ENCODE results near the gene PSAP. TPM values are rescaled to one million over a fixed set of nuclear protein-coding genes. Genes with fewer than 3 reads are reported as not detected.

PSAP gene
- total RNA-seq, 4 donors from 2014 or later = 280 to 623 (median 490) TPM

- H3K4me3 ChIP-seq = no peak overlapping the region
- no peak for DNase-seq
- intact Hi-C loops (cut with DNase I) = no loop called here
- no peaks in the 10 kb centered on the region for H3K27me3 ChIP-seq
- WGBS, 2 donors = 83 to 94% methylated on average over 3 to 4 of the region's 6 CpGs
- no peaks in the 10 kb centered on the region for H3K9me3 ChIP-seq
- no peaks in the 10 kb centered on the region for H3K36me3 ChIP-seq
- peaks cover 0 to 12% (median 0%) of the 10 kb centered on the region in 3 donors for H3K4me1 ChIP-seq
- TF ChIP-seq POLR2A (IDR thresholded peaks at IDR 0.05) = no peak
- no peak for TF ChIP-seq CTCF (IDR thresholded peaks at IDR 0.05)
- no peak overlapping the region for H3K27ac ChIP-seq
Measured at GRCh38 chr10:71782221-71782916, 68.7 kb downstream of the PSAP start.

- WGBS, 2 donors = 85 to 90% methylated on average over 9 of the region's 9 CpGs
- intact Hi-C loops (cut with DNase I) = no loop called here
- Histone ChIP-seq H3K27ac (no peak overlapping the region), H3K27me3 (no peaks in the 10 kb centered on the region), H3K36me3 (no peaks in the 10 kb centered on the region), H3K9me3 (no peaks in the 10 kb centered on the region), H3K4me1 (peaks cover 0 to 17% (median 4%) of the 10 kb centered on the region in 3 donors), H3K4me3 (no peak overlapping the region)
- DNase-seq = no peak
- no peak for TF ChIP-seq CTCF (IDR thresholded peaks at IDR 0.05)
- no peak for TF ChIP-seq POLR2A (IDR thresholded peaks at IDR 0.05)
Measured at GRCh38 chr10:71780719-71781118, 70.3 kb downstream of the PSAP start.

GRCh38 chr10:71780156-71780555 is 70.9 kb downstream of the PSAP start:
- intact Hi-C loops (cut with DNase I) = no loop called here
- TF ChIP-seq CTCF (IDR thresholded peaks at IDR 0.05) = no peak
- TF ChIP-seq POLR2A (IDR thresholded peaks at IDR 0.05) = no peak
- peaks cover 0 to 23% (median 4%) of the 10 kb centered on the region in 3 donors for H3K4me1 ChIP-seq
- H3K27ac ChIP-seq = no peak overlapping the region
- H3K27me3 ChIP-seq = no peaks in the 10 kb centered on the region
- no peak for DNase-seq
- H3K9me3 ChIP-seq = no peaks in the 10 kb centered on the region
- H3K36me3 ChIP-seq = no peaks in the 10 kb centered on the region
- no peak overlapping the region for H3K4me3 ChIP-seq
- WGBS, 2 donors = 83 to 84% methylated on average over 7 of the region's 7 CpGs

- TF ChIP-seq POLR2A (IDR thresholded peaks at IDR 0.05) (no peak), CTCF (IDR thresholded peaks at IDR 0.05) (no peak)
- DNase-seq = no peak
- 93 to 94% methylated on average over 2 of the region's 6 CpGs for WGBS, 2 donors
- no peak overlapping the region for H3K27ac ChIP-seq
- H3K36me3 ChIP-seq = no peaks in the 10 kb centered on the region
- no peaks in the 10 kb centered on the region for H3K9me3 ChIP-seq
- intact Hi-C loops (cut with DNase I) = no loop called here
- no peak overlapping the region for H3K4me3 ChIP-seq
- no peaks in the 10 kb centered on the region for H3K27me3 ChIP-seq
- peaks cover under 1 to 28% (median 4%) of the 10 kb centered on the region in 3 donors for H3K4me1 ChIP-seq
Measured at GRCh38 chr10:71779641-71780040, 71.4 kb downstream of the PSAP start.

GRCh38 chr10:71778071-71778825 is 72.8 kb downstream of the PSAP start:
- H3K27ac ChIP-seq = no peak overlapping the region
- H3K4me3 ChIP-seq = no peak overlapping the region
- H3K9me3 ChIP-seq = no peaks in the 10 kb centered on the region
- WGBS, 2 donors = 80 to 86% methylated on average over 5 to 8 of the region's 11 CpGs
- no peaks in the 10 kb centered on the region for H3K36me3 ChIP-seq
- intact Hi-C loops (cut with DNase I) = no loop called here
- DNase-seq = no peak
- H3K4me1 ChIP-seq = peaks cover 5 to 38% (median 9%) of the 10 kb centered on the region in 3 donors
- no peaks in the 10 kb centered on the region for H3K27me3 ChIP-seq
- no peak for TF ChIP-seq CTCF (IDR thresholded peaks at IDR 0.05)

All from esophagus squamous epithelium (tissue), 5 donors.